Vagina (tissue), 2 donors: ENCODE results near the gene ACAN.

Experiments
- CTCF ChIP-seq, 3 experiments: fragments of 450-650 bp in 2 of 3; fragments of 200-600 bp in 1 of 3; sonication (generic) in 1 of 3; IDR thresholded peaks; one replicate each; pipeline ENCODE4 v1.5.1; 2017 to 2019; ENCODE audit warnings: antibody characterized with exemption in 3 of 3, mild to moderate bottlenecking in 2 of 3, moderate library complexity in 2 of 3
- POLR2AphosphoS5 ChIP-seq, 2 donors: sonication (generic); formaldehyde crosslinking; IDR thresholded peaks; one replicate each; pipeline ENCODE4 v1.9.0; 2017; ENCODE audit warnings: antibody characterized with exemption in 2 of 2, mild to moderate bottlenecking in 2 of 2, low read depth in 1 of 2; ENCODE audit not compliant: insufficient read depth in 1 of 2

GRCh38 chr15:88900309-88900981, 97.2 kb downstream of the ACAN start:
- TF ChIP-seq CTCF (IDR thresholded peaks at IDR 0.05) (no peak), POLR2AphosphoS5 (IDR thresholded peaks at IDR 0.05; ENCODE audit: insufficient read depth in 1 of 2, low read depth in 1 of 2) (no peak)
